GM19438 (cell line): ENCODE results near the gene BEST1.
"Not testable (repeated sequence)": the region's sequence is repeated elsewhere in the genome, so short reads cannot be mapped to it uniquely, and the experiment has no call there.

Source experiments
- ATAC-seq: cut with Tn5 transposase; IDR thresholded peaks from one replicate; pipeline ENCODE4 v1.9.1; 2021; ENCODE audit warnings: low read depth; ENCODE audit not compliant: unreplicated experiment

Gene BEST1

GRCh38 chr11:61974766-61975631 is 24.8 kb downstream of the BEST1 start:
- ATAC-seq: no peak

GRCh38 chr11:61975638-61976419 is 25.7 kb downstream of the BEST1 start:
- no peak for ATAC-seq

- ATAC-seq: no peak
These were observed 26.3 kb downstream of the BEST1 start for GRCh38 chr11:61976420-61976800.

GRCh38 chr11:61976813-61977475 is 26.8 kb downstream of the BEST1 start:
- ATAC-seq: no peak

GRCh38 chr11:61978703-61979661 is 28.8 kb downstream of the BEST1 start:
- no peak for ATAC-seq

GRCh38 chr11:61980783-61981541 is 30.8 kb downstream of the BEST1 start:
- no peak for ATAC-seq

- no peak for ATAC-seq
These were observed 33.3 kb downstream of the BEST1 start for GRCh38 chr11:61983419-61983818.

- no peak for ATAC-seq
These were observed 35.7 kb downstream of the BEST1 start for GRCh38 chr11:61985869-61986268.

GRCh38 chr11:61994981-61995380 is 44.8 kb downstream of the BEST1 start:
- no peak for ATAC-seq

GRCh38 chr11:61996933-61997332 is 46.8 kb downstream of the BEST1 start:
- no peak for ATAC-seq

- ATAC-seq: no peak
These were observed 49.2 kb downstream of the BEST1 start for GRCh38 chr11:61999141-61999975.

- ATAC-seq: no peak
These were observed 50.6 kb downstream of the BEST1 start for GRCh38 chr11:62000539-62001446.

GRCh38 chr11:62001450-62002191 is 51.5 kb downstream of the BEST1 start:
- ATAC-seq: no peak

GRCh38 chr11:62002283-62002682 is 52.1 kb downstream of the BEST1 start:
- ATAC-seq: not testable (repeated sequence)

- no peak for ATAC-seq
These were observed 54.3 kb downstream of the BEST1 start for GRCh38 chr11:62004473-62004872.

- ATAC-seq: no peak
These were observed 58.0 kb downstream of the BEST1 start for GRCh38 chr11:62008193-62008592.
